Mesodermal cell (in vitro differentiated cells): Measurements from ENCODE around the gene RAP1GAP2. TPM values are rescaled to one million over a fixed set of nuclear protein-coding genes. Genes with fewer than 3 reads are reported as not detected.

Source experiments
- H3K27ac ChIP-seq: 2 replicates; pipeline ENCODE4 v1.7.0; 2013; ENCODE audit warnings: mild to moderate bottlenecking, low read depth, low read length, moderate library complexity; ENCODE audit not compliant: severe bottlenecking
- H3K36me3 ChIP-seq: 2 replicates; pipeline ENCODE4 v1.7.1; 2013; ENCODE audit warnings: mild to moderate bottlenecking, low read length, moderate library complexity; ENCODE audit not compliant: control insufficient read depth, insufficient read depth
- H3K4me1 ChIP-seq: one replicate; pipeline ENCODE4 v1.7.1; 2013; ENCODE audit warnings: mild to moderate bottlenecking, low read length; ENCODE audit not compliant: insufficient read depth, control insufficient read depth, poor library complexity, severe bottlenecking
- H3K4me3 ChIP-seq: 2 replicates; pipeline ENCODE4 v1.7.0; 2013; ENCODE audit warnings: low read length, control low read depth, mild to moderate bottlenecking; ENCODE audit not compliant: insufficient read depth, poor library complexity, severe bottlenecking; ENCODE audit errors: extremely low read depth
- H3K9me3 ChIP-seq: 2 replicates; pipeline ENCODE4 v1.7.1; 2013; ENCODE audit warnings: mild to moderate bottlenecking, low read length, moderate library complexity; ENCODE audit not compliant: control insufficient read depth
- WGBS, 2 experiments: methylation state at CpG; one replicate each; pipeline ENCODE4 v1.1.5; 2013; ENCODE audit warnings: missing lambda C conversion rate in 2 of 2; ENCODE audit not compliant: insufficient coverage in 2 of 2; 5-methylcytosine and 5-hydroxymethylcytosine counted together
- polyA plus RNA-seq, 2 experiments: library from polyadenylated mRNA; stranded (reverse); fragments of 50-300 nt; gene quantifications; one replicate each; pipeline ENCODE4 v1.2.3, GENCODE V29; 2013

Gene RAP1GAP2
- polyA plus RNA-seq (2013, experiment 1 of 2), result 3.9 TPM
- polyA plus RNA-seq (2013, experiment 2 of 2), result 2.7 TPM

DNA sequence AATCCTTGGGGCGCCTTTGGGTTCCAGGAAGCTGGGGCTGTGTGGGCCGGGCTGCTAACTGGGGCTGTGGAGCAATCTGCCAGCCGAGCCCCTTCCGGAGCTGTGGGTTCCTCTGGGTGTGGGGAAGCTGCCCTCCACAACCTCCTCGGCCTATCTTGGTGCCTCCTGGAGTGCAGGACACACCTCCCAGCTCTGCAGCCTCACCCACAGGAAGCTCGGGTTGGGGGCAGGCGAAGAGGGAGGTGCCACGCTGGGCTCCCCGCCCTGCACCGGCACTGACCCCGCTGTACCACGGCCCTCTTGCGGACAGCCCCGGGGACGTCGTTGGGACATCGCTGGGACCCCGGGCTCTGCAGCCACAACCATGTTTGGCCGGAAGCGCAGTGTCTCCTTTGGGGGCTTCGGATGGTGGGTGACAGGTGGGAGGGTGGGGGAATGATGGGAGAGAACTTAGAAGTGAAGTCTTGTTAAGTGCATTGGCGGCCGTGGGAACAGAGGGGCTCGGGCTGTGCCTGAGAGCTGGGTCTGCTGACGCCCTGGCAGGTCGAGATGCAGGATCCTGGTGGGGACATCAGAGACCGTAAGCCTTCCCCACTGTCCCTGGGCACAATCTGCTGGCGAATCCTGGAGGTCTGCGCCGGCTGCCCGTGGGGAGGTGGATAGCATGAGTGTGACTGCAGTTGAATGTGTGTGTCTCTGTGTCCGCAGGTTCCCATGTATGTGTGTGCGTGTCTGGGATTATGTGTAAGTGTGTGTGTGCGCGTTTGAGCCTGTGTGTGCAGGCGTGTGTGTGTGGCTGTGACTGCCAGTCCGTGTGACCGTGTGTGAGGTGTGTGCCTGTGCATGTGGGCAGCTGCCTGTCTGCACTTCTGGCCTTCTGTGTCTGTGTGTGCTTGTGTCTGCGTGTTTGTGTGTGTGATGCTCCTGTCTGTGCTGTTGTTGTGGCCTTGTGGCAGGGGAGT is at the start of gene RAP1GAP2:
Gene RAP1GAP2 (plus strand): TSS at position 275 of the 962 bp plus-strand sequence. CDS start 90 bp downstream, at position 365.
- Histone ChIP-seq H3K4me3 (no peak within 1 kb of the TSS), H3K27ac (no peak within 1 kb of the TSS), H3K4me1 (peaks cover 4% of the 10 kb centered on the region), H3K36me3 (no peaks in the 10 kb centered on the region), H3K9me3 (no peaks in the 10 kb centered on the region)
- 85 to 88% methylated on average over 20 to 32 of the region's 39 CpGs for WGBS, 2 experiments

GRCh38 chr17:2749058-2749783 is 47.0 kb upstream of the RAP1GAP2 start, which contains the start of gene CCDC92B:
Gene CCDC92B, minus strand, starts transcription at chr17:2749652. Its CDS starts 14,507 bp downstream, at chr17:2735145.
- Histone ChIP-seq H3K4me3 (peak within 1 kb of the TSS; percentile 24), H3K36me3 (no peaks in the 10 kb centered on the region), H3K4me1 (no peaks in the 10 kb centered on the region), H3K27ac (no peak within 1 kb of the TSS), H3K9me3 (no peaks in the 10 kb centered on the region)
- 5% methylated on average over 26 to 28 of the region's 76 CpGs for WGBS, 2 experiments

DNA sequence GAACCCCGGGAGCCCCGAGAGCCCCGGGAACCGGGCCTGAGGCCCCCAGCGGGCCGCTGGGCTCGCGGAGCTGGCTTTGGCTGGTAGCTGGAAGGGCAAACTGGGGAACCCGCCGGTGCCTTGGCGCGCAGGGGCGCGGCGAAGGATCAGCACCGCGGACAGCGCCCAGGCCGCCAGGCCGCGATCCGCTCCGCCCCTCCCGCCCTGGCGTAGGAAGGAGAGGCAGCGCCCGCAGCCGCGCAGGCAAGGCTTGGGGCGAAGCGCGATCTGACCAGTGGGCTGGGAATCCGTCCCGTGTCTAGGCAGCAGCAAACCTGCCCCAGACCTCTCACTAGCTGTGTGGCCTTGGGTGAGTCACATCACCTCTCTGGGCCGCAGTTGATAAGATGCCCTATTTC is 46.5 kb upstream of the RAP1GAP2 start:
- Histone ChIP-seq H3K27ac (no peak overlapping the region), H3K4me3 (no peak overlapping the region)
- 0 to 1% methylated on average over 20 to 30 of the region's 35 CpGs for WGBS, 2 experiments

DNA sequence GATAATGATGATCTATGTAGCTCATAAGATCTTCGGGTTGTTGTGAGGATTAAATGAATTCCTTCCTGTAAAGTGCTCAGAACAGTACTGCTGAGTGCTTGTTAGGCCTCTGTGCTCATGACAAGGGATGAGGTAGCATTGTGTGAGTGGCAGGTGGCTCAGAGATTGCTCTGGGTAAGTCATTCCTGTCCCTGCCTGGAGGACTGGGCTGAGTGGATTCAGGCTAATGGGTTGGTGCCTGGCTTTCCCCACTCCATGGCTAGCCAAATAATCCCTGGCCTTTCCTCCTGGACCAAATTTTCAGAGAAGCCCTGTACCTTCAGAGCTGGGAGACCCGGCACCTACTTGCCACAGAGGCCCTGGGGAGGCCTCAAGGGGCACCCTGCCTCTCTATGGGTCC is 45.5 kb upstream of the RAP1GAP2 start:
- Histone ChIP-seq H3K27ac (no peak overlapping the region), H3K4me3 (no peak overlapping the region), H3K9me3 (no peaks in the 10 kb centered on the region), H3K4me1 (no peaks in the 10 kb centered on the region), H3K36me3 (no peaks in the 10 kb centered on the region)
- WGBS, 2 experiments, result 90 to 100% methylated on average over 1 to 2 of the region's 2 CpGs

More for the DNA sequence above, 46.5 kb upstream of the RAP1GAP2 start:
- Histone ChIP-seq H3K4me1 (no peaks in the 10 kb centered on the region), H3K9me3 (no peaks in the 10 kb centered on the region), H3K36me3 (no peaks in the 10 kb centered on the region)

- Histone ChIP-seq H3K4me3 (no peak overlapping the region), H3K4me1 (no peaks in the 10 kb centered on the region), H3K27ac (no peak overlapping the region), H3K36me3 (no peaks in the 10 kb centered on the region), H3K9me3 (no peaks in the 10 kb centered on the region)
- WGBS, 2 experiments, result 20 to 70% methylated on average over 1 to 2 of the region's 2 CpGs
Measured at GRCh38 chr17:2751491-2751890, 44.7 kb upstream of the RAP1GAP2 start.

DNA sequence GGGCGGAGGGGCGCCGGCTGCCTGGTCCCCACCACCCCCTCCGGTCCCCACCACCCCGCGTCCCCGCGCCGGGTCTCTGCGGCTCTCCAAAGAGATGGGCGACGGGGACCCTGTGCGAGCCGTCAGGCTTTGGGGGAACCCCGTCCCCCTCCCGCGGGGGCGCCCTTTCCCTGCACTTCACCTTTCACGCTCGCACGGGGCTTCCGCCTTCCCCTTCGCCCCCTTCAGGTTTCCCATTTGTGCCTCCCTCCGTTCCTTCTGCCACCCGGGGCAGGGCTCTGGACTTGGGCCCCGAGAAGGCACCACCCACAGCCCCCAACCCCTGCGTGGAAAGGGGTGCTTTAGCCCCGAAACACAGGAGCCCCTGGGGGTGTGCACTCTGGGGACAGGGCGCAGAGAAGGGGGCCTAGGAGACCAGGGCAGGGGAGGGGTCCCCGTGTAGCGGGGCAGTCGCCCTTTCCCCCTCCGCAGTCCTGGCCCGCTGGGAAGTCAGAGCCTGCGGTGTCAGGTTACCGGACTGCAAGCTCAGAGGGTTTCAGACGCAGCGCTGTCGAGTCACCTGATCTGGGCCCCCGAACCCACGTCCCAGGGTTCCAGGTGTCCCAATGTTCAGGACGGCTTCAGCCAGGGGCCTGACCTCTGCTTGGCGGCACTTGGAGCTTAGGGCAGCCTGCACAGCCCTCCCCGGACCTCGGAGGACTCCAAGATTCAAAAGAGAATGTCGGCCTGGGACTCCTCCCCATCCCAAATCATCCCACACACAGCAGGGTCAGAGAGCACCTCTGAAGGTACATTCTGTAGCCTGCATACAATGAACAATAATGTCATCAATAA is 40.1 kb upstream of the RAP1GAP2 start:
- no peaks in the 10 kb centered on the region for H3K36me3 ChIP-seq
- peak overlapping the region; percentile 27 for H3K4me3 ChIP-seq
- no peaks in the 10 kb centered on the region for H3K4me1 ChIP-seq
- no peaks in the 10 kb centered on the region for H3K9me3 ChIP-seq
- WGBS, 2 experiments, result 1 to 2% methylated on average over 31 to 36 of the region's 46 CpGs
- no peak overlapping the region for H3K27ac ChIP-seq

GRCh38 chr17:2758870-2759269 is 37.4 kb upstream of the RAP1GAP2 start:
- no peaks in the 10 kb centered on the region for H3K36me3 ChIP-seq
- H3K4me1 ChIP-seq, result no peaks in the 10 kb centered on the region
- no peaks in the 10 kb centered on the region for H3K9me3 ChIP-seq
- H3K27ac ChIP-seq, result no peak overlapping the region
- H3K4me3 ChIP-seq, result no peak overlapping the region
- 77 to 83% methylated on average over 2 to 4 of the region's 4 CpGs for WGBS, 2 experiments

DNA sequence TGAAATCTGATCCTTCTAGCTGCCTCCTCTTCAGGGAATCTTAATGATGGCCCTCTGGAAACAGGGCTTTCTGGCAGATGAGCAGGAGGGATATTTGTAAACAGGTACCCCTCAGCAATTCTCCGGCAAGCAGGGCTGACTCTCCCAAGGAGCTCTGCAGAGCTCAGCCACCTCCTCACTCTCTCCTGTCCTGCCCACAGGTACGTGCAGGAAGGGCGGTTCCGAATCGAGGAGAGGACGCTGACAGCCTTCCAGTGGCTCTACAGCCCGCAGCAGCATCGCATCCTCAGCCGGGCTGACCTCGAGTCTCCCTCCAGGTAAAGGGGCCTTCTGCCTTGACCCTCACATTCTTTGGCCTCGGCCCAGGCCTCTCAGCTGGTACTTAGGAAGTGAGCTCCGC is 26.1 kb upstream of the RAP1GAP2 start:
- Histone ChIP-seq H3K4me1 (no peaks in the 10 kb centered on the region), H3K27ac (no peak overlapping the region), H3K36me3 (no peaks in the 10 kb centered on the region), H3K9me3 (no peaks in the 10 kb centered on the region), H3K4me3 (no peak overlapping the region)
- 83 to 89% methylated on average over 11 to 12 of the region's 12 CpGs for WGBS, 2 experiments

DNA sequence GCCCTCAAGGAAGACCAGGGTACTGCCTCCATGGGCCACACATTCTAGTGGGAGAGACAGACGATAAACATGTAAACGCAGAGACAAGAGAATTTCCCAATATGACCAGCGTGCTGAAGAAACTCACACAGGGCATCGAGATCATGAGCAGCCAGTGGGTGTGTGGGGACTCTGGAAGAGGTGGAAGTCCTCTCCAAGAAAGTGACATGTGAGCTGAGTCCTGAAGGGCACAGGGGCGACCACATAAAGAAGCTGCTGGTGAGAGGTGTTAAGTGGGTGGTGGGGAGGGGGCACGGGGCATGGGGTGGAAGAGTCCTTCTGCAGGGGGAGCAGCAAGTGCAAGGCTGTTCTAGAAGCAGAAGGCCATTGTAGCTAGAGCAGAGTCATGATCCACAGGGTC is 21.0 kb upstream of the RAP1GAP2 start:
- no peaks in the 10 kb centered on the region for H3K9me3 ChIP-seq
- WGBS, 2 experiments, result 86 to 87% methylated on average over 4 to 6 of the region's 6 CpGs
- no peaks in the 10 kb centered on the region for H3K36me3 ChIP-seq
- H3K4me1 ChIP-seq, result no peaks in the 10 kb centered on the region
- no peak overlapping the region for H3K27ac ChIP-seq
- H3K4me3 ChIP-seq, result no peak overlapping the region

- no peaks in the 10 kb centered on the region for H3K9me3 ChIP-seq
- 0 to 1% methylated on average over 32 to 42 of the region's 80 CpGs for WGBS, 2 experiments
- peaks cover 3% of the 10 kb centered on the region for H3K4me1 ChIP-seq
- H3K36me3 ChIP-seq, result no peaks in the 10 kb centered on the region
- no peak overlapping the region for H3K27ac ChIP-seq
- peak overlapping the region; percentile 25 for H3K4me3 ChIP-seq
Measured at GRCh38 chr17:2776589-2777241, 19.5 kb upstream of the RAP1GAP2 start.
